Urinary bladder (tissue), 4 donors: ENCODE data around the gene TF. TPM values are rescaled to one million over a fixed set of nuclear protein-coding genes. Genes with fewer than 3 reads are reported as not detected.

ENCODE experiments used
- DNase-seq: peaks from one replicate; pipeline ENCODE4 v3.0.0-alpha.2; 2015; ENCODE audit errors: extremely low spot score
- H3K27ac ChIP-seq: one replicate; pipeline ENCODE4 v1.5.1; 2013; ENCODE audit warnings: low read depth, mild to moderate bottlenecking, moderate library complexity
- H3K36me3 ChIP-seq: one replicate; pipeline ENCODE4 v1.6.1; 2013; ENCODE audit warnings: mild to moderate bottlenecking, moderate library complexity; ENCODE audit not compliant: insufficient read depth
- H3K4me1 ChIP-seq: one replicate; pipeline ENCODE4 v1.6.1; 2013; ENCODE audit warnings: mild to moderate bottlenecking, moderate library complexity; ENCODE audit not compliant: insufficient read depth
- H3K4me3 ChIP-seq: one replicate; pipeline ENCODE4 v1.5.1; 2013; ENCODE audit warnings: low read depth, low read length
- WGBS: extraction: QIAGEN DNeasy Blood & Tissue Kit; methylation state at CpG from one replicate; pipeline ENCODE4 v1.1.7; 2013; 5-methylcytosine and 5-hydroxymethylcytosine counted together
- polyA plus RNA-seq: library from polyadenylated mRNA; stranded (reverse); fragments of 200-250 nt; gene quantifications from one replicate; pipeline ENCODE4 v1.2.3, GENCODE V29; 2013
- total RNA-seq: library from RNA; depleted of rRNA; stranded (reverse); fragments of >200 nt; gene quantifications from one replicate; pipeline ENCODE4 v1.2.3, GENCODE V29; 2014
- donor health status: healthy with polysubstance abuse.
- donor health status: healthy.

TF gene
- total and polyA plus RNA-seq, 2 donors = 1.2 to 6.1 TPM

DNA sequence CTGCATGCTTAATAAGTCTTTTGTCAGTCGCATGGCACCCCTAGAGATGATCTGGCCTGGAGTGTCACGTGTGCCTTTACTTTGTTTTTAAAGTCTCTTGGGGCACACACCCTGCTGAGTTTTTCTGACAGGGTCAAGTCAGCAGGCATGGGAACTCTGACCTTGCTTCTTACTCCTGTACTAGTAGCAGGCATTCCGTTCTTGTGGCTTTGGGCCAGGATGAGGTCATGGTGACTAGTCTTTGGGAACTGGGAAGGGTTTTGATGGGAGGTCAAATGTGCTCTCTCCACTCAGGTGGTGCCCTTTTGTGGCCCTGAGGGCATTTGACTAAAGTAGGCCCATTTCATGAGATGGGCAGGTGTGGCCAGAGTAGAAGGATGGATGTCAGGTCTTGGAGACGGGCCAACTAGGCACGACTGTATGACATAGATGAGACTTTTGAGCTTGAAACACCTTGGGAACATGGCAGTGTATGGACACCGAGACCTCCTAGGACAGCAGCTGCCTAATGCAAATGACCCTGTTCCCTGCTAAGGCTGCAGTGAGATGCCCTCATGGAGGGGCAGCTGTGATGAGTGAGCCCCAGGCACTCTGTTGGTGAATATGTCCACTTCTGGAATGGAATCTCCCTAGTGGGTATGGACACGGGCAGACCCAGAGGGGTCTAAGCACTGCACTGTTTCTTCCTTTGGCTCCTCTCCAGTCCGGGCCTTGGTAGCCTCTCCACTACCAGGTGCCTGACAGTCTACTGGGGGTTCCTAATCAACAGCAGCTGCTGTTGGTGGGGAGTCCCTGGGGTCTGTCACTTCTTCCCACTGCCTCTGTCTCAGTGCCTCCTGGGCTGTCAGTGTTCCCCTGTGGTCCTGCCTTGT is 75.8 kb downstream of the TF start:
- no peak for DNase-seq
- no peak overlapping the region for H3K4me3 ChIP-seq
- H3K27ac ChIP-seq = no peak overlapping the region
- H3K36me3 ChIP-seq = no peaks in the 10 kb centered on the region
- no peaks in the 10 kb centered on the region for H3K4me1 ChIP-seq
- 85% methylated on average over 8 of the region's 8 CpGs for WGBS

DNA sequence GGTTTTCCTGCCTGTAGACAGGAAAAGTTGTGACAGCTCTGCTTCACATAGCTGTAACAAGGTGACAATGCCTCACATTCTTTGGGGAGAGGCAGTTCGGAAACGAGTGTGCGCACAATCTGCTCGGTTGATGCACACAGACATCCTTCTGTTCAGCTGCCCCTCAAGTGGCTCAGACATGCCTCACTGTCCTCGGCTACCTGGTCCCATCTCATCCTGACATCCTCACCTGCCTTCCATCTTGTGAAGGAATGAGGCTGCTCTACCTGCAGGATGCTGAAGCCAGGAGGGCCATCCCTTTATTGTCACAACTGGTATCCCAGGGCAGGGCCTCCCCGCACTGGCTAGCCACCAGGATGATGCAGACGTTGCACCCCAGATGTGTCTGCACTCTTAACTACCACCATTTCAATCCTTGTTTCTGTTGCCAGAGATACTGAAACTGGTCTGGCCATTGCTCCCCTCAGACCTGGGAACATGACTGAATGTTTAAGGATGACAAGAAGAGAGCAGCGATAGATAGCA is 78.8 kb downstream of the TF start:
- H3K27ac ChIP-seq = no peak overlapping the region
- 83% methylated on average over 8 of the region's 8 CpGs for WGBS
- H3K4me1 ChIP-seq = no peaks in the 10 kb centered on the region
- H3K4me3 ChIP-seq = no peak overlapping the region
- H3K36me3 ChIP-seq = no peaks in the 10 kb centered on the region
- no peak for DNase-seq

DNA sequence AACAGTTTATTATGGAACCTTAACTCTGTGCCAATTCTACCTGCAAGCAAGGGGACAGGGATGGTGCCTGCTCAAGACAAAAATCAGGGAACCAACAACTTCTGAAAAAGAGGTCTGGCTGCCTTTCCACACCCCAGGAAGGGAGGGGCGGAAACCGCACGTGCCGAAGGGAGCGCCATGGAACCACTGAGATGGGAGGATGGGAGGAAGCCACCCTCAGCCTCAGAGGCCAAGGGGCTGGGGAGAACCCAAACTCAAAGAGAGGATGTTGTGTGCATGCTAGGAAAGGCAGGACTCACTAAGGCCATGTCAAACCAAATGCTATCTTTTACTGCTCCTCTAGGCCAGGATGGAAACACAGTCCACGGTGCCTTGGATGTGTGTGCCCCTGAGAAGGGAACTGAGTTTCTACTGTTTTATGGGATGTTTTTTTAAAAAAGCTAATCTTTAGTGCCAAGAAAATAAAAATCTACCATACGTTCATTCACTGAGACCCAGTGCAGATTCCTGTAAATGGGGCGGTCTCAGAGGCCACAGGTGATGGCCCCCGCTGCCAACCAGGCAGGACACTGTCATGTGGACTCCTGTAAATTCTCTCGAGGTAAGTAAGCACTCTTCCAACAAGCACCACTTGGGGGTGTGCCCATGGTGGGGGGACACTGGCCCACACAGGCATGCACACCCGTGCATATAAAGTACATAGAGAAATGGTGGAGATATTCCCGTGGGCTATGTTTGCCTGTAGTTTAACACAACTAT is 80.0 kb downstream of the TF start:
- H3K4me1 ChIP-seq = no peaks in the 10 kb centered on the region
- WGBS = 87% methylated on average over 12 of the region's 12 CpGs
- H3K36me3 ChIP-seq = no peaks in the 10 kb centered on the region
- no peak for DNase-seq
- no peak overlapping the region for H3K27ac ChIP-seq
- no peak overlapping the region for H3K4me3 ChIP-seq

DNA sequence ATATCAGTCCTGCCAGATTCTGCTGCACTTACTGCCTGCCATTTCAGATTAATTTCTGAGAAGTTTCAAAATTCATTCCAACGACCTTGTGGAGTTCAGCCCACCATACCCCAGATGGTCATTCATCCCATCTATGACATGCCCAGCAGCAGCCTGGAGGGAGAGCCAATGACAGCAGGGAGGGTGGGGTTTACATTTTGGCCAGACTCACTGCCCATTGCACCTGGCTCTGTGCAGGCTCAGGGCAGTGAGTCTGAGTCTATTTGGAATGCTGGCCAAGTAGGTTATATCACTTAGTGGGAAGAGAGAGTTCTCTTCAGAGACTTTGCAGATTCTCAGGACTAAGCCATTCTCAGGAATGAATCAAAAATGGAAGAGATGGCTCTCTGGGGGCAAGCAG is 80.9 kb downstream of the TF start:
- H3K36me3 ChIP-seq = no peaks in the 10 kb centered on the region
- no peaks in the 10 kb centered on the region for H3K4me1 ChIP-seq
- no peak for DNase-seq
- no peak overlapping the region for H3K4me3 ChIP-seq
- WGBS = 51% methylated on average over 1 of the region's 1 CpG
- no peak overlapping the region for H3K27ac ChIP-seq

DNA sequence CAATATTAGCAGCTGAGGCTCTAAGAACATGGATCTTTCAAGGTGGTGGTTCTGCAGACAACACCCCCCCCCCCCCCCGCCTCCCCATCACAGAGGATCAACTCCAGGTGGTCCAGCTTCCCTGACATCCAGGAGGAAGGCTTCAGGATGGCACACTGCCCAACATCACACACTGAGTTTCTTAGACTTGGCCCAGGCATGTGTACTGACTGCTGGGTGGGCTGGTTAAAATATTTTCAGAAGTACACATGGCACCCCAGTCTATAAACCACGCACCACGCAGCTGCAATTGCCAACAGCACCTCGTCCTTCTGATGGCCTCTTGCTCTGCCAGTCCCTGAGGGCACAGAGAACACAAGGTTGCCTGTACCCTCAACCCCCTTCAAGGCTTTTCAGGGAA is 81.5 kb downstream of the TF start:
- no peaks in the 10 kb centered on the region for H3K36me3 ChIP-seq
- no peak overlapping the region for H3K4me3 ChIP-seq
- H3K4me1 ChIP-seq = no peaks in the 10 kb centered on the region
- no peak for DNase-seq
- WGBS = 68% methylated on average over 4 of the region's 4 CpGs
- H3K27ac ChIP-seq = no peak overlapping the region

DNA sequence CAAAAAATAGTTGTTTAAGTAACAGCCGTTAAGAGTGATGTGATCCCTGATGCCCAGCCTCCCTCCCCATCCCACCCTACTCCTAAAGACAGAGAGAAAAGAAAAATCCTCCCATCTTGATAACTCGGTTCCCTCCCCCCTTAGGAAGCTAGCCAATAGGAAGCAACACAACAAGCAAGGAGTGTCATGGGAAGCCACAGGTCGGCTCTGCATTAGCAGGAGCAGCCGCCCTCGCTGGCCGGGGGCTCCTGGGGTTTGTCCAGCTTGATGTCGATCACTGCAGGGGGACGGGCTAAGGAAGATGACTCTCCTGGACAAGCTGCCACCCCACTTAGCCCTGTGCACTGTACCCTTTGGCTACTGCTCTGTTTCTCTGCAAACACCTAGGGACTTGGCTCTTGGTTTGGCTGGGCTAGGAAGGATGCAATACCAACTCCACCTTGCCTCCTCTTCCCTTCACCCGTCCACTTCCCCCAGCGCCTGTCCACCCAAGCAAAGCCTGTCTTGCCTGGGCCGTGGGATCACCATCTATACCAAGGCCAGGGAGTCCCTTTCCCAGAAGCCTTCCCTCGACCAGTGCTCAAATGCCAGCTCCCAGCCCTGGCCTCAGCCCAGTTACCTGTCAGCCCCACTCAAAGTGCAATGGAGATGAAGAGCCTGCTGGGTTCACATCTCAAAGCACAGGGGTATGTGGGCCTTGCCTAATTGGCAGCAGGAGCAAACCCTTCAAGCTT is 82.5 kb downstream of the TF start:
- no peaks in the 10 kb centered on the region for H3K4me1 ChIP-seq
- DNase-seq = no peak
- no peak overlapping the region for H3K4me3 ChIP-seq
- no peaks in the 10 kb centered on the region for H3K36me3 ChIP-seq
- no peak overlapping the region for H3K27ac ChIP-seq
- WGBS = 76% methylated on average over 12 of the region's 12 CpGs

DNA sequence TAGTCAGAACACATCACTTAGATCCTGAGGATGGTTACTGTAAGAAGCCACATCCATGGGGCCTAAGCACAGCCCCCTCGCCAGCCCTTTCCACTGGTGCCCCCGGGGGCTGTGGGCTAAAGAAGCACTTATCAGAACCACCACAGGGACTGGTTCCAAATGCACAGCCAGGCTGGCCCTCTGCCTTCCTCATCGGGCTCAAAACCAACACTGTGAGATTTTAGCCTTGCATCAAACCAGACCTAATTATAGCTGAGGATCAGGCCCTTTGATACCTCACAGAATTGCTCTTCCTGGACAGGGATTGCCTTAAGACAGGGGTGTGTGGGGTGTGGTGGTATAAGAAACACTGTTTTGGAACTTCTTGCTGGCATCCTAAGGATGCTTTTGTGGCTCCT is 83.1 kb downstream of the TF start:
- Histone ChIP-seq H3K4me1 (no peaks in the 10 kb centered on the region), H3K4me3 (no peak overlapping the region), H3K27ac (no peak overlapping the region), H3K36me3 (no peaks in the 10 kb centered on the region)
- DNase-seq = no peak
- WGBS = 66% methylated on average over 3 of the region's 3 CpGs

DNA sequence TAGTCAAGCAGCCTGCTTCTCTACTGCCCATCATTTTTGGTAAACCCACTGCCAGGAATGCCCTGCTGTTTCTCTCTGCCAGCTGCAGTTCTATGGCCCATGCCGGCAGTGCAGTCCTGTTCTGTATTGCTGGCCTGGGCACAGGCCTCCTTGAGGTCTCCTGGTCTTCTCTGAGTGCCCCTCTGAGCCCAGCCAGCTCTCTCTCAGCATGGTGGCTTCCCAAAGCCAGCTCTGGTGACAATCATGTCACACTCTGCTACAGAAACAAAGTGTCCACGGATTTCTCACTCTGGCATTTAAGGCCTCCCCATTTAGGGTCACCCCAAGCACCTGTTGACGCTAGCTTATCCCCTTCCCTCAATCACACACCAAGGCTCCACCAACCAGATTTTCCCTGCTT is 83.9 kb downstream of the TF start:
- 82% methylated on average over 3 of the region's 3 CpGs for WGBS
- no peaks in the 10 kb centered on the region for H3K4me1 ChIP-seq
- no peak overlapping the region for H3K4me3 ChIP-seq
- no peaks in the 10 kb centered on the region for H3K36me3 ChIP-seq
- DNase-seq = no peak
- no peak overlapping the region for H3K27ac ChIP-seq

DNA sequence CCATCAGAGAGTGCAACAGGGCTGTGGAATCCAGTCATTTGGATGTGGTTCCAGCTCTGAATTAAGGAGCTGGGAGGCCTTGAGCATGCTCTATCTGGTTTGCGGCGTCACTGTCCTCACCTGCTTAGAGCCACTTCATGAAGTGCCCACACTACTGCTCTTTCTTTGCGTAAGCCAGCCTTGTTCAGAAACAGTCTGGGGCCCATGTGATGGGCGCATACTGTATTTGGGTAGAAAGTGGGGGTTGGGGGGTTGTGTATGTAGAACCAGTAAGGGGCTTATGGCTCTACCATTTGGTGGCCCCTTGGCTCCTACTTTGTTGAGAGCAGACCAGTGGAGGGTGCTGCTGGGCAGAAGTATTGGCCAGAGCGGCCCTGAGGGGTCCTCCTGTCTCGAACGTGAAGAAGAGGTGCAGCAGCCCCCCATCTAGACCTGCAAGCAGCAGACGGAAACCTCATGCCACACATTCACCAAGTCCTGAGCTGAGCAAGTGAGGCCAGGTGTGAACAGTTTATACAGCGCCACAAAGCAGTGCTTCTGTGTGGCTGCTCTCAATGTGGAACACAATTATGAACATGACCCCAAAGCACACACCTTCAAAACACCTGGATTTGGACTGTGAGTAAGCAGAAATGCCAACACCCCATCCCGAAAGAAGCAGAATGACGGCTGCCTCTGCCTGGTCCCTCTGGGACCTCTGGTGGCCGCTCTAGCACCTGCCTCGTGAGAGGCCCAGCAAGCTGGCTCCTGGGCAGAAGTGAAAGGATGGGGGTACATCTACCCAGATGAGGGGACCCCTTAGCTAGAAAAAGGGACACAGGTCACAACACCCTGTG is 86.0 kb downstream of the TF start:
- H3K4me1 ChIP-seq = no peaks in the 10 kb centered on the region
- no peaks in the 10 kb centered on the region for H3K36me3 ChIP-seq
- H3K27ac ChIP-seq = no peak overlapping the region
- WGBS = 76% methylated on average over 13 of the region's 13 CpGs
- no peak overlapping the region for H3K4me3 ChIP-seq
- DNase-seq = no peak

DNA sequence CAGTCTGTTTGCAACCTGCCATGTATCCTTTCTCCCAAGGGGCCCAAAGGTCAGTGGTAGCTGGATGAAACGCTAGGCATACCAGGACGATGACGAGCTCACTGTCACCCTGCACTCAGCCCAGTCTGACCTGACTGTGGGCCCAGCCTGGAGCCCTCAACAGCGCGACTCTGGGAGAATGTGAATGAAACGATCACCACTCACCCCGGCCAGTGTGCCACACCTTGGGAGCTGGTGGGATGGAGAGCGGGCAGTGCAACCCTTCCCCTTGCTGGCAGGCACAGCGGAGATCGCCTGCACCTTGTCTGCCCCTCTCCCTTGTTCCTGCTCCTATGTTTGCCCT is 86.6 kb downstream of the TF start:
- DNase-seq = no peak
- Histone ChIP-seq H3K4me3 (no peak overlapping the region), H3K27ac (no peak overlapping the region), H3K36me3 (no peaks in the 10 kb centered on the region), H3K4me1 (no peaks in the 10 kb centered on the region)
- WGBS = 92% methylated on average over 10 of the region's 10 CpGs

DNA sequence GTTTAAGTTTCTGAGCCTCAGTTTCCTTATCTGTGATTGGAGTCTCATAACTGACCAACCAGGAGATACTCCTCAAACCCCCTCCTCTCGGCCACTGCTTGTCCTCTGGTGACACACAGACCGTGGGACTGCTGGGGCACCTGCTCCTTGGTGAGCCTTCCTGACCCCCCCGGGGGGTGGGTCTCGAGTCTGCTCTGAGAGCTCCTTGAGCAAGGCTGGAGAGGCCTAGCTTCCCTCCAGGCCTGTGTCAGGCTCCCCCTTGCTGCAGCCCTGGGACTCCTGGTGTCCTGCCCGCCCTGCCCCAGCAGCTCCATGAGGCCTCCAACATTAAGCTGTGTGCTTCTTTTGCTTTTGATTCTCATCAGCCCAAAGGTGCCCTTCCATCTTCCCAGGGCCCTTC is 87.1 kb downstream of the TF start:
- DNase-seq = no peak
- H3K36me3 ChIP-seq = no peaks in the 10 kb centered on the region
- no peak overlapping the region for H3K4me3 ChIP-seq
- WGBS = 90% methylated on average over 5 of the region's 5 CpGs
- H3K27ac ChIP-seq = no peak overlapping the region
- H3K4me1 ChIP-seq = no peaks in the 10 kb centered on the region

DNA sequence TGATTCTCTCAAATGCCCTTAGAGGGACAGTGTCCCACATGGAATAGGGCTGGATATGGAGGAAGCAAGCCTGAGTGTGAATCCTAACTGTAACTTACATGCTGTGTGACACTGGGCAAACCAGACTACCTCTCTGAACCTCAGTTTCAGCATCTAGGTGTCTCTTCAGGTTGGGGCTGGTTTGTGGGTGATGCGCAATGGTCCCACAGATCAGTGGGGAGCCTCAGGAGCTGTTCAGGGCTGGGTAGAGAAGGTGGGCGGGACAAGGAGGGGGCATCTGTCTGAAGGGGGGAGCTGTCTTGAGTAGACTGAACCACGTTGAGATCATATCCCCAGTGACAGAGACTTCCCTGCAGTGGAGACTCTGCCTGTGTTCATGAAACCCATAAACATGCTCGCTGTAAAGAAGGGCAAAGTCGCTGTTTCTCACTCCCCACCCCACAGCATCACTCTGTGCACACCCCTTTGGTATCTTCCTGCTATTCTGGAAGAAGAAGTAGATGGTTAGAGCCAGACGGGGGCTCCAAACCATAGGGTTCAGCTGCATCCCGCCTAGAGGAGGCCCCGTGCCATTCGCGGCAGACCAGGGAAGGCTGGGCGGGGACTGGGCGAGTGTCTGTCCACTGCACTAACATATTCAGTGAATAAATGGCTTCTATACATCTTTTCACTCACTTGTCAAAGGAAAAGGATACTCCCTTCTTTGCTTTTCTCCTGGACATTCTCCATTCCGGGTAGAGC is 87.9 kb downstream of the TF start:
- 85% methylated on average over 13 of the region's 13 CpGs for WGBS
- Histone ChIP-seq H3K4me1 (no peaks in the 10 kb centered on the region), H3K4me3 (no peak overlapping the region), H3K27ac (no peak overlapping the region), H3K36me3 (no peaks in the 10 kb centered on the region)
- no peak for DNase-seq
